GM19372 (cell line): ENCODE results near the gene RAB40C.
A peak's percentile ranks its signal among the peaks of the same experiment; 100 is the strongest.

Experiments
- ATAC-seq: cut with Tn5 transposase; IDR thresholded peaks from one replicate; pipeline ENCODE4 v1.9.1; 2021; ENCODE audit warnings: mild to moderate bottlenecking, low read depth, moderate library complexity; ENCODE audit not compliant: unreplicated experiment

Gene RAB40C, protein sequence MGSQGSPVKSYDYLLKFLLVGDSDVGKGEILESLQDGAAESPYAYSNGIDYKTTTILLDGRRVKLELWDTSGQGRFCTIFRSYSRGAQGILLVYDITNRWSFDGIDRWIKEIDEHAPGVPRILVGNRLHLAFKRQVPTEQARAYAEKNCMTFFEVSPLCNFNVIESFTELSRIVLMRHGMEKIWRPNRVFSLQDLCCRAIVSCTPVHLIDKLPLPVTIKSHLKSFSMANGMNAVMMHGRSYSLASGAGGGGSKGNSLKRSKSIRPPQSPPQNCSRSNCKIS

DNA sequence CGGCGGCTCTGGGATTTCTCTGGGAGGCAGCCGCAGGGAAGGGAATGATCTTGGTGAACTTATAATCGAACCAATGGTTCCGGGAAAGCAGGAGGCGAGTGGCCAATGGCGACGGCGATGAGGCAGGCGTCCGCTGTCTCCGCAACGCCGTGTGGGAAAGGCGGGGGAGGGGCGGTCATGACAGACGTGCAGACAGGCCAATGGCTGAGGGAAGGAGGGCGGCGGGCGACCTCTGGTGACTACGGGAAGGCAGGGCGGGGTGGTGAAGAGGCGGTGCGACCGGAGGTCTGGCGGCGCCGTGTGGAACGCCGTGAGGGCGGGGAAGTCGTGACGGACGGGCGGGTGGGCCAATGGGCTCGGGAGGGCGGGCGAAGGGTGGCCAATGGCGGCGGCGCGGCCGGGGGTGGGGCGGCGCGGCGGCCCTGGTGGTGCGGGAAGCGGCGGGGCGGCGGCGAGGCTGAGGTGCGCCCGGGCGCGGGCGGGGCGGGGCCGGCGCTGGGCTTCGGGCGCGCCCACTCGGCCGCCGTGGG is at the start of gene RAB40C:
TSS of gene RAB40C (plus strand) at position 409 of the 530 bp plus-strand sequence. CDS start 226 bp downstream, outside the sequence.
- ATAC-seq, result peak; percentile 67

DNA sequence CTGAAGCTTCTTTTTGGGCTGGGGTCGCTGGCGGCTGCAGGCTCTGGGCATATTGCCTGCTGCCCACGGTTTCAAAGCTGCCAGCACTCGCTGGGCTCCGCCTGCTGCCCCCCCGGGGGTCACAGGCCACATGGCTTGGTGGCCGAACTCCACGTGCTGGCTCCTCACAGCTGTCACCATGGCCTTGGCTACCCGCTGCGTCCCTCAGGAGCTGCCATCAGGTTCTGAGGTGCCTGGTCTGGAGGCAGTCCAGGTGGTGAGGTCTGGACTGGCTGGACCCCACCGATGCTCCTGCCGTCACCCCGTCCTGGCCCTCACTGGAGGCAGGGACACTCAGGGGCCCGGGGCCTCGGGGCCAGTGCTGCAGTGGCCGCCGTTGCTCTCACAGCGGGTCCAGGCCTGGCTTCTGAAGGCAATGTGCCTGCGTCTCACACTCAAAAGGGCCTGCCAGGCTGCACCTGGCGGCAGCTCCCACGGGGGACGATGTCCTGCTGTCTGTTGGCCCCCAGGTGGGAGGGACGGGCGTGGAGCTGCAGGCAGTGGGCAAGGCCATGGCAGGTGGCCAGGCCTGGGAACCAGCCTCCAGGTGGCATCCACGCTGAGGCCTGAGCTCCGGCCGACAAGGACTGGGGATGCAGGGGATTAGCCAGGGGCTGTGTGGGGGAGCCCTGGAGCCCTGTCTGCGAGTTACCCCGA is 49.1 kb upstream of the RAB40C start:
- ATAC-seq, result no peak

DNA sequence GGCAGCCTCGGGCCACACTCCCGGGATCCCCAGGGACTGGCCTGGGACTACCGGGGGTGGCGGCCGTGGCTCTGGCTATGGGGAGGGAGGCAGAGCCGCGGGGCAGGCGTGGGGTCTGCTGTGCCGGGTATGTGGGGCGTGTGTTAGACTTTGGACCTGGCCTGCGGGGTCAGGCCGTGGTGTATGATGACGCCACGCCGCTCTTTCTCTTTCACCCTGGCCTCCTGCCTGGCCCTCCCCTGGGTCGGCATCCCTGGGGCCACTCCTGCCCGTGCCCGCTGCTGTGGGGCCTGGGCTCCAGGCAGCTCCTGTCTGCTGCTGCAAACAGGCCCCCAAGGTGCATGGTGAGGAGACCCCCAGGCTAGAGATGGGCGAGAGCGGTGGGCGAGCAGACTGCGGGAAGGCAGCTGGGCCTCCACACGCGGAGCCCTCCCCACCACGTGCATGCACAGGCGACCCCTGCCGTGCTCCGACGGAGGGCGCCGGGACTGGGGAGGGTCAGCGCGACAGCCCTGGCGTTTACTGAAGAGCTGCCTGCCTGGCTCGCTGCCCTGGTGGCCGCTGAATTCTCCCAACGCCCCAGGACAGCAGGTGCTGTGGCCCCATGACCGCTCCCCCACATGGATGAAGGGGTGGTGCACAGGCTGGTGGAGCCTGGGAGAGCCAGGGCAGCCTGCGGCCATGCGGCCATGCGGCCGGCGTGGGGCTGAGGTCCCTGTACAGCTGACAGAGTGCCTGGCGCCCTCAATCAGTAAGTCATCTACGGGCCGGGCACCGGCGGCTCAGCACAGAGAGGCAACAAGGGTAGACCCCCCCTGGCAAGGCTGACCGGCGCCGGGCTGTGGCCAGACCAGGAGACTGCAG is 46.3 kb upstream of the RAB40C start:
- no peak for ATAC-seq

DNA sequence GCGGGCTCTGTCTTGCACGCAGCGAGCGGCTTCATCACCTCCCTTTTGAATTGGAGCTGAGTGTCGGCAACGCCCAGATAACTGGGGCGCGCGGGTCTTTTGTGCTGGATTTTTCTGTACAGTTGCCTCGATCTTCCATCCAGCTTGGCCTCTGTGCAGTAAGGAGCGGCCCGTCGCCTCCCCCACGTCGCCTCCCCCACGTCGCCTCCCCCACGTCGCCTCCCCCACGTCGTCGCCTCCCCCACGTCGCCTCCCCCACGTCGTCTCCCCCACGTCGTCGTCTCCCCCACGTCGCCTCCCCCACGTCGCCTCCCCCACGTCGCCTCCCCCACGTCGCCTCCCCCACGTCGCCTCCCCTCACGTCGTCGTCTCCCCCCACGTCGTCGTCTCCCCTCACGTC is 45.3 kb upstream of the RAB40C start:
- no peak for ATAC-seq

DNA sequence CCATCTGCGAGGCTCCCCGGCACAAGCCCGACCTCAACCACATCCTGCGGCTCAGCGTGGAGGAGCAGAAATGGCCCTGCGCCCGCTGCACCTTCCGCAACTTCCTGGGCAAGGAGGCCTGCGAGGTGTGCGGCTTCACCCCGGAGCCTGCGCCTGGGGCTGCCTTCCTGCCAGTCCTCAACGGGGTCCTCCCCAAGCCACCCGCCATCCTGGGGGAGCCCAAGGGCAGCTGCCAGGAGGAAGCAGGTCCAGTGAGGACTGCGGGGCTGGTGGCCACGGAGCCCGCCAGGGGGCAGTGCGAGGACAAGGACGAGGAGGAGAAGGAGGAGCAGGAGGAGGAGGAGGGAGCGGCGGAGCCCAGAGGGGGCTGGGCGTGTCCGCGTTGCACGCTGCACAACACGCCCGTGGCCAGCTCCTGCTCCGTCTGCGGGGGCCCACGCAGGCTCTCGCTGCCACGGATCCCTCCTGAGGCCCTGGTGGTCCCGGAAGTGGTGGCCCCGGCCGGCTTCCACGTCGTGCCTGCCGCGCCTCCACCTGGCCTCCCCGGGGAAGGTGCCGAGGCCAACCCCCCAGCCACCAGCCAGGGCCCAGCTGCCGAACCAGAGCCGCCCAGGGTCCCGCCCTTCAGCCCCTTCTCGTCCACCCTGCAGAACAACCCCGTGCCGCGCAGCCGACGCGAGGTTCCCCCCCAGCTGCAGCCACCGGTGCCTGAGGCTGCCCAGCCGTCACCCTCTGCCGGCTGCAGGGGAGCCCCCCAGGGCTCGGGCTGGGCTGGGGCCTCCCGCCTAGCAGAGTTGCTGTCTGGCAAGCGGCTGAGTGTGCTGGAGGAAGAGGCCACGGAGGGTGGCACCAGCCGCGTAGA is 42.7 kb upstream of the RAB40C start:
- ATAC-seq, result no peak

DNA sequence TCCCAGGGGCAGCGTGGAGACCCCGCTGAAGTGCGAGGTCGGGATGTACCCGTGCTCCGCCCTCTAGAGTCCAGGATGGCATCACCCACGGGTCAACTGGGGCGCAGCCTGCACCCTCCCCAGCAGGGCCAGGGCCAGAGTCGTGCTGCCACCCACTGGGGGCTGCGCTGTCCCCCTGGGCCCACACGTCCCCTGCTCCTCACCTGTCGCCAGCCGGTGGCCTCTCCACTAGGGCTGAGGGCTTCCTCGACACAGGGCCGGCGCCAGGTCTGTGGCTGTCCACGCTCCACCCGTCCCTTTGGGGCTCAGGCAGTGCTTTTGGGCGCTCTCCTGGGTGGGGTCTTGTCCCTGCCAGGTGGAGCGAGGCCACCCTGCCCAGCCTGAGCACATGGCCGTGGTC is 41.3 kb upstream of the RAB40C start:
- ATAC-seq, result no peak

- ATAC-seq, result no peak
Observed at GRCh38 chr16:549544-550263, 40.2 kb upstream of the RAB40C start.

DNA sequence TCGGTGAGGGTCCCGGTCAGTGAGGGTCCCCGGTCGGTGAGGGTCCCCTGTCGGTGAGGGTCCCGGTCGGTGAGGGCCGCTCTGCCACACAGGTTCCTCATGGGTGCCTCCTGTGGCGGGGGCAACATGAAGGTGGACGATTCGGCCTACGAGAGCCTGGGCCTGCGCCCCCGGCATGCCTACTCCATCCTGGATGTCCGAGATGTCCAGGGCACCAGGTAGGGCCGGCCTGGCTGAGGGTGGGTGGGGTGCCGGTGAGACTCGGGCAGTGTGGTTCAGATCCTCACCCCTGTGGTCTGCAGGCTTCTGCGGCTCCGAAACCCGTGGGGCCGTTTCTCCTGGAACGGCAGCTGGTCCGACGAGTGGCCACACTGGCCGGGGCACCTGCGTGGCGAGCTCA is 38.7 kb upstream of the RAB40C start:
- ATAC-seq, result no peak

- ATAC-seq, result no peak
Observed at GRCh38 chr16:552171-552570, 37.7 kb upstream of the RAB40C start.

GRCh38 chr16:553601-554296 is 36.1 kb upstream of the RAB40C start:
- ATAC-seq, result no peak

DNA sequence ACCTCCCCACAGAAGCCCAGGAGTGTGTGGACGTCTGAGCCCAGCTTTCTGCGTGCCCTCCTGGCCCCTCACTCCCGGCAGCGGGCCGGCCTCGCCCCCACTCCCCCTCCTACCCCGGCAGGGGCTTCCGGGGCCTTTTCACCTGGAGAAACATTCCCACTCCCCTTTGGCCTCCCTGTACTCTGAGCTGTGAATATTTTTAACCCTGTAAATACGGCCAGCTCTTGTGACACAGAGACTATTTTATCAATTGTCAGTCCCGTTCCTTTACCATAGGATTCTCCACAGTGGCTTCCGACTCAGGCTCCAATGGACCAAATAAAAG is 35.6 kb upstream of the RAB40C start:
- no peak for ATAC-seq

DNA sequence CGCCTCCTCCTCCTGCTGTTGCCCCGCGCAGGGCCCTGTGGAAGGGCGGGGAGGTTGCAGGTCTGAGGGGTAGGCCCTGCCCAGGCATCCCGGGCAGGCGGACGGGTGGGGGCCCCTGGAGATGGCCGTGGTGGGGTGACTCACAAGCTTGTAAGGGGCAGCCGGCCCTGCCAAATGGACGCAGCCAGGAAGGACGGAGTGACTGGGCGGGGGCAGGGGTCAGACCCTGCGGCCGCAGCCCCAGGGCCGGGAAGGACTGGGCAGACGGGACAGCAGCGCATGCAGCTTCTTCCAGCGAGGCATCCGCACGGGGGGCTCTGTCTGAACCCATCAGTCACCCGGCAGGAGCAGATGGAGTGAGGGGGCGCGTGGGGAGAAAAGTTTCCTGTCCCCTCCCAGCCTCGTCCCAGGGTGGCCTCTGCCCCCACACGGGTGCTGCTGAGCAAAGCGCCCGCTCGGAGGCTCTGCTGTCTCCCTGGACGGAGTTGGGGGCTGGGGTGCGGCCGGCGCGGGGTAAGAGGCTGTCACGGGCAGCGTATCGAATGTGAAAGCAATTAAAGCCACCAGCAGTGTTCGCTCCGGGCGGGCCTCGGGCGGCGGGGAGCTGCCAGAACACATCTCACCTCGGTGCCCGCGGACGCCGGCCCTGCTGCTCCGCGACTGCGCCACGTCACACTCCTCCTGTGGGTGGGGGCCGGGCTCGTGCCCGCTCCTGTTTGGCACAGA is 35.1 kb upstream of the RAB40C start:
- ATAC-seq, result no peak

GRCh38 chr16:555528-556473 is 34.1 kb upstream of the RAB40C start:
- no peak for ATAC-seq

DNA sequence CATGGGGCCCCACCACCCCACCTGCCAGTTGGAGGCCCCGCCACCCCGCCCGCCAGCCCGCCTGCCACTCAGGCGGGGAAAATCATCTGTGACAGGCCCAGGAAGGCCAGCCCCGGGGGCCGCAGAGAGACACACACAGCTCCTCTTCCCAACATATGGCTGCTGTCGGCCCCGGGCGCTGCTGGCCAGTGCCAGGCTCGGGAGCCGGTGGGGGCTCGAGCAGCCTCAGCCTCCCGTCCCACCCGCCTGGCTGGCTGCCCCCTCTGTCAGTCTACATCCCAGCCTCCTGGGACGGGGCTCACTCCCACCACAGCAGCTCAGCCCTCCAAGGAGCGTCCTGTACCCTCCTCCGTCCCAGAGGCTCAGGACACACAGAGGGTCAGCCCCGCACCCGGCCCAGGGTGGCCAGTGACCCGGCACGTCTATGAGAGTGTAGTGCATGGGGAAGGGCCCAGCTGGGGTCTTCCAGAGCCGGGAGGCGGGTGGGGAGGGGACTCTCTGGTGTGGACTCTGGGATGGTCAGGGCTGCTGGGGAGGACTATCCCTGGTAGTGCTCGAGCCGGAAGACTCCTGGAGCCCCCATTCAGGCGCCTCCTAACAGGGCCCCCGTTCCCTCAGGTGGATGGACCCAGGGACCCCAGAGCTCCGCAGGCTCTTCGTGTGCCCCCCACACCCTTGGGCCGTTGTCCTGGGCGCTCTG is 33.2 kb upstream of the RAB40C start:
- no peak for ATAC-seq

GRCh38 chr16:557463-558297 is 32.2 kb upstream of the RAB40C start:
- ATAC-seq, result no peak
